GM12892 (cell line): Measurements from ENCODE around the gene APOC1.

Source experiments
- POLR2A ChIP-seq: IDR thresholded peaks from 2 replicates; pipeline ENCODE4 v1.6.1; 2011; ENCODE audit warnings: low read depth, low read length, control low read depth
- POLR2AphosphoS5 ChIP-seq: IDR thresholded peaks from 2 replicates; pipeline ENCODE4 v1.6.1; 2011; ENCODE audit warnings: low read depth, low read length, control low read depth

DNA sequence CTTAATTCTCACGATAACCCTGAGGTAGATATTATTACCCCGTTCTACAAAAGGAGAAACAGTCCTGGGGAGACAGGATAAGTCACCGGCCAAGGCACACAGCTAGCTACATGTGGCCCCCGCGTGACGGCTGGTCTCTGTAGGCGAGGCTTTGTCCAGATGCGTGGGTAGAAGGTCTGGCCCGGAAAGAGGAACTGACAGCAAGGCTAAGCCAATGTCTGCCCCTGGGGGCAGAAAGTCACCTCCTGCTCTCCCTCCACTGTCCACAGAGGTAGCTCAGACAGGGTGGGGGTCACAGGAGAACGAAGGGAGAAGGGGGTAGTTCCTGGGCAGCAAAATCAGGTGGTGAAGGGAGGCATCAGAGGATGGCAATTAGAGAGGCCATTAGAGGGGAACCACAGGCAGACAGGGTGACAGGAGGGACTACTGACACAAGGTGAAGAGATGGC, 29.4 kb downstream of the APOC1 start:
- TF ChIP-seq POLR2A (peak; percentile 52; the same call in 1 of the 2 replicates), POLR2AphosphoS5 (0 out of 2 replicates have a peak, but pooled peaks have one; percentile 29)
